ENCODE measurements around the gene ZSWIM9. TPM values are rescaled to one million over a fixed set of nuclear protein-coding genes. Genes with fewer than 3 reads are reported as not detected.

The ZSWIM9 gene
- polyA plus RNA-seq, 1 donor: 6.7 TPM

- WGBS (ENCODE audit: insufficient coverage, low lambda C conversion rate): 74% methylated on average over 4 of the region's 5 CpGs
- H3K36me3 ChIP-seq (ENCODE audit: control insufficient read depth, insufficient read depth, low read length): peaks cover 13% of the 10 kb centered on the region
- no peaks in the 10 kb centered on the region for H3K4me1 ChIP-seq (ENCODE audit: control insufficient read depth, insufficient read depth, low read length)
- H3K27me3 ChIP-seq (ENCODE audit: control insufficient read depth, insufficient read depth, low read length): no peaks in the 10 kb centered on the region
- DNase-seq: no peak
- H3K4me3 ChIP-seq (ENCODE audit: low read length): no peak overlapping the region
- H3K9me3 ChIP-seq (ENCODE audit: control insufficient read depth, low read depth, low read length): no peaks in the 10 kb centered on the region
- H3K27ac ChIP-seq (ENCODE audit: low read length): no peak overlapping the region
Observed at GRCh38 chr19:48246101-48246500, 75.6 kb downstream of the ZSWIM9 start.

GRCh38 chr19:48247212-48247611, 76.7 kb downstream of the ZSWIM9 start:
- Histone ChIP-seq H3K4me3 (ENCODE audit: low read length) (no peak overlapping the region), H3K4me1 (ENCODE audit: control insufficient read depth, insufficient read depth, low read length) (no peaks in the 10 kb centered on the region), H3K36me3 (ENCODE audit: control insufficient read depth, insufficient read depth, low read length) (peaks cover 11% of the 10 kb centered on the region), H3K27ac (ENCODE audit: low read length) (no peak overlapping the region), H3K9me3 (ENCODE audit: control insufficient read depth, low read depth, low read length) (no peaks in the 10 kb centered on the region), H3K27me3 (ENCODE audit: control insufficient read depth, insufficient read depth, low read length) (no peaks in the 10 kb centered on the region)
- 100% methylated on average over 1 of the region's 3 CpGs for WGBS (ENCODE audit: insufficient coverage, low lambda C conversion rate)
- DNase-seq: no peak

Other genes starting within 250 kb of the ZSWIM9 start
- gene BSPH1, start 178.5 kb upstream of the ZSWIM9 start, polyA plus RNA-seq: not detected
- 0.07 TPM for gene ELSPBP1, start 176.0 kb upstream of the ZSWIM9 start, polyA plus RNA-seq
- gene CABP5, start 126.6 kb upstream of the ZSWIM9 start, polyA plus RNA-seq: not detected
- gene PLA2G4C, start 59.9 kb upstream of the ZSWIM9 start, polyA plus RNA-seq: 5.3 TPM
- gene LIG1, start 336 bp upstream of the ZSWIM9 start, polyA plus RNA-seq: 45.1 TPM
- 40.9 TPM for gene CARD8, start 85.2 kb downstream of the ZSWIM9 start, polyA plus RNA-seq
- 2.2 TPM for gene ZNF114, start 99.4 kb downstream of the ZSWIM9 start, polyA plus RNA-seq
- gene EMP3, start 154.9 kb downstream of the ZSWIM9 start, polyA plus RNA-seq: 43.6 TPM
- gene TMEM143, start 193.3 kb downstream of the ZSWIM9 start, polyA plus RNA-seq: 10.3 TPM
- 0.12 TPM for gene SYNGR4, start 193.7 kb downstream of the ZSWIM9 start, polyA plus RNA-seq
- 253 TPM for gene KDELR1, start 220.9 kb downstream of the ZSWIM9 start, polyA plus RNA-seq
- 0.48 TPM for gene GRIN2D, start 223.0 kb downstream of the ZSWIM9 start, polyA plus RNA-seq

Data from large intestine (tissue), 3 donors.